Ishikawa (cell line): Measurements from ENCODE around the gene GAREM1.

Source experiments
- CEBPB ChIP-seq: IDR thresholded peaks from 2 replicates; pipeline ENCODE4 v1.6.1; 2012
- CREB1 ChIP-seq: IDR thresholded peaks from 2 replicates; pipeline ENCODE4 v1.6.1; 2012; ENCODE audit warnings: low read depth
- EGR1 ChIP-seq: IDR thresholded peaks from 2 replicates; pipeline ENCODE4 v1.6.1; 2012
- EP300 ChIP-seq: IDR thresholded peaks from 2 replicates; pipeline ENCODE4 v1.6.1; 2012; ENCODE audit warnings: borderline replicate concordance
- FOXM1 ChIP-seq: IDR thresholded peaks from 2 replicates; pipeline ENCODE4 v1.6.1; 2012; ENCODE audit warnings: low read depth, borderline replicate concordance
- MAX ChIP-seq: IDR thresholded peaks from 2 replicates; pipeline ENCODE4 v1.6.1; 2012
- NFIC ChIP-seq: IDR thresholded peaks from 2 replicates; pipeline ENCODE4 v1.6.1; 2012
- RAD21 ChIP-seq: IDR thresholded peaks from 2 replicates; pipeline ENCODE4 v1.6.1; 2012; ENCODE audit warnings: low read depth
- REST ChIP-seq: IDR thresholded peaks from 2 replicates; pipeline ENCODE4 v1.6.1; 2012; ENCODE audit warnings: low read depth, mild to moderate bottlenecking
- TAF1 ChIP-seq: IDR thresholded peaks from 2 replicates; pipeline ENCODE4 v1.6.1; 2012; ENCODE audit warnings: low read depth, mild to moderate bottlenecking
- TCF12 ChIP-seq: IDR thresholded peaks from 2 replicates; pipeline ENCODE4 v1.6.1; 2012; ENCODE audit warnings: low read depth
- TEAD4 ChIP-seq: IDR thresholded peaks from 2 replicates; pipeline ENCODE4 v1.6.1; 2012
- YY1 ChIP-seq: IDR thresholded peaks from 2 replicates; pipeline ENCODE4 v1.6.1; 2012; ENCODE audit warnings: low read depth
- ZBTB7A ChIP-seq: IDR thresholded peaks from 2 replicates; pipeline ENCODE4 v1.6.1; 2012; ENCODE audit warnings: low read depth
- TF ChIP-seq, protein P1 (sequence below): IDR thresholded peaks from 2 replicates; pipeline ENCODE4 v1.6.1; 2012

Gene GAREM1

GRCh38 chr18:32259553-32259952 lies 211.1 kb downstream of the GAREM1 start:
- TF ChIP-seq TCF12, result no peak
- TF ChIP-seq EGR1, result no peak
- TF ChIP-seq NFIC, result no peak
- TF ChIP-seq CEBPB, result no peak
- no peak for TF ChIP-seq MAX
- no peak for TF ChIP-seq TEAD4
- TF ChIP-seq FOXM1, result no peak
- TF ChIP-seq ZBTB7A, result no peak
- TF ChIP-seq EP300, result no peak
- TF ChIP-seq, protein P1, sequence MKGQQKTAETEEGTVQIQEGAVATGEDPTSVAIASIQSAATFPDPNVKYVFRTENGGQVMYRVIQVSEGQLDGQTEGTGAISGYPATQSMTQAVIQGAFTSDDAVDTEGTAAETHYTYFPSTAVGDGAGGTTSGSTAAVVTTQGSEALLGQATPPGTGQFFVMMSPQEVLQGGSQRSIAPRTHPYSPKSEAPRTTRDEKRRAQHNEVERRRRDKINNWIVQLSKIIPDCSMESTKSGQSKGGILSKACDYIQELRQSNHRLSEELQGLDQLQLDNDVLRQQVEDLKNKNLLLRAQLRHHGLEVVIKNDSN, result no peak
- no peak for TF ChIP-seq CREB1
- TF ChIP-seq RAD21, result no peak
- no peak for TF ChIP-seq YY1
- TF ChIP-seq REST, result no peak
- TF ChIP-seq TAF1, result no peak

GRCh38 chr18:32258558-32259204 lies 212.0 kb downstream of the GAREM1 start:
- TF ChIP-seq TAF1 (no peak), REST (no peak), CEBPB (no peak), YY1 (no peak), EP300 (no peak), RAD21 (no peak), CREB1 (no peak), TEAD4 (no peak), EGR1 (no peak), FOXM1 (no peak), NFIC (no peak), MAX (no peak), ZBTB7A (no peak), TCF12 (no peak)
- TF ChIP-seq, protein P1, result no peak

GRCh38 chr18:32258148-32258547 lies 212.5 kb downstream of the GAREM1 start:
- TF ChIP-seq MAX, result no peak
- TF ChIP-seq EGR1, result no peak
- no peak for TF ChIP-seq YY1
- TF ChIP-seq CREB1, result no peak
- no peak for TF ChIP-seq EP300
- no peak for TF ChIP-seq ZBTB7A
- TF ChIP-seq RAD21, result no peak
- TF ChIP-seq TAF1, result no peak
- TF ChIP-seq REST, result no peak

DNA sequence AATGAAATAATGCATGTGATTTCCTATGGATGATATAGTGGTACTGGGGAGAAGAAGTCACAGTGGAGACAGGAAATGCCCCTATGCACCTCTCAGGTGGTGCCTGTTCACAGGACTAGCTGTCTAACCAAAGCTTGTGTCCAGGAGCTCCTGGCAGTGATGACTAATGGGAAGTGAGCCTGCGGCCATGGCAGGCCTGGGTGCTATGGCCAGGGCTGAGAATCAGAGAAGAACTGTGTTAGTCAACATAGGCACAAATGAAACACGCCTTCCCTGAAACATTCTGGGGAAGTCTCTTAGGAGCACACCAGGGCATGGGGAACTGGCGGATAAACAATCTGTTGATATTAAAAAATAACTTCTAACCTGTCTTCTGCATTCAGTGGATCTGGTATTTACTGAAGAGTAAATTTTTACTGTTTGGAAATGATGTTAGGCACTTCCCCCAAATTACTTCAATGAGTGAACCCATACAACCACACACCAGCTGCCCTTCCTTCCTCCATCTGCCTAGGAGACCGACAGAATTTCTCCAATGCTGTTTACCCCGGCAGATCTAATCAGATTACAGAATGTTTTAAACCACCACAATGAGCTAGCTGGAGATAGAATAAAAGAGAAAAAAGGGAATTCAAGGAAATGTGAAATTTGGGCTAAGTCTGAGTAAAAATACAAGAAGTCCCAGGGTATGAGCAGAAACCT lies 213.4 kb downstream of the GAREM1 start:
- TF ChIP-seq ZBTB7A (no peak), TCF12 (no peak), REST (no peak), FOXM1 (no peak), TEAD4 (no peak), CREB1 (no peak), EGR1 (no peak), NFIC (no peak), MAX (no peak), EP300 (no peak), YY1 (no peak), RAD21 (no peak), CEBPB (no peak), TAF1 (no peak)
- TF ChIP-seq, protein P1, result no peak
